Fibroblast of lung (primary cell): ENCODE results near the gene KLHL21.

Experiments used
- EZH2 ChIP-seq: IDR thresholded peaks from 2 replicates; pipeline ENCODE4 v1.5.1; 2012; ENCODE audit warnings: low read length, control low read depth, mild to moderate bottlenecking; ENCODE audit errors: missing control alignments
- TF ChIP-seq, protein P1 (sequence below), 2 donors: IDR thresholded peaks in 1 of 2; conservative IDR thresholded peaks in 1 of 2; 1 replicate in 1 of 2; 2 replicates in 1 of 2; pipeline ENCODE4 v1.5.1; 2011 to 2012; ENCODE audit warnings: low read length in 2 of 2, control low read depth in 1 of 2, inconsistent platforms in 1 of 2, low read depth in 1 of 2, mild to moderate bottlenecking in 1 of 2

DNA sequence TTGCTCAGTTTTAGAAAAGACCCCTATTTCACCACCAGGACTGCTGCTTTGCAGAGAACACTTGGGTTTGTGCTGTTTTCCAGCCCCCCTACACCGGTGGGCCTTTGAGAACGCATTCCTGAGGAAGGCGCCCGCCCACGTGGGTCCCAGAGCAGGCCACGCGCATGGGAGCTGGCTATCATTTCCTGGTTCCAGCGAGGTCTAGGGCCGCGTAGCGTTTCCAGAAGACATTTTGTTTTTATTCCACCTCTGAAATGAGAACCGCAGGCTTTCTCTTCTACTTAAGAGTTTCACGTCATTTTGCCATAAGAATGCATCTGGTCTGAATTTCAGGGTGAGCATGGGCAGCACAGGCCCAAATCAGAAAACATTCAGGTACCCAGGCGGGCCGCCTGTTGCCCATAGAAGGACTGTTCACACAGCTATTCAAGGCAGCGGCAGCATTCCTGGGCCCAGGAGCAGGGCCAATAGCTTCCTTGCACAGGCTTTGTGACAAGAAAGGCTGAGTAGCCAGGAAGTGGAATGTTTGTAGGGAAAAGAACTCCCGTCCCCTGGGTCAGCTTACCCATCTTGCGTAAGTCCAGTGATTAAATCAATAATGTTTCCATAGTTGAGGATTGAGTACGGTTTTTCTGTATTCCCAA lies 1.4 kb upstream of the KLHL21 start:
- TF ChIP-seq EZH2: no peak
- TF ChIP-seq, protein P1, sequence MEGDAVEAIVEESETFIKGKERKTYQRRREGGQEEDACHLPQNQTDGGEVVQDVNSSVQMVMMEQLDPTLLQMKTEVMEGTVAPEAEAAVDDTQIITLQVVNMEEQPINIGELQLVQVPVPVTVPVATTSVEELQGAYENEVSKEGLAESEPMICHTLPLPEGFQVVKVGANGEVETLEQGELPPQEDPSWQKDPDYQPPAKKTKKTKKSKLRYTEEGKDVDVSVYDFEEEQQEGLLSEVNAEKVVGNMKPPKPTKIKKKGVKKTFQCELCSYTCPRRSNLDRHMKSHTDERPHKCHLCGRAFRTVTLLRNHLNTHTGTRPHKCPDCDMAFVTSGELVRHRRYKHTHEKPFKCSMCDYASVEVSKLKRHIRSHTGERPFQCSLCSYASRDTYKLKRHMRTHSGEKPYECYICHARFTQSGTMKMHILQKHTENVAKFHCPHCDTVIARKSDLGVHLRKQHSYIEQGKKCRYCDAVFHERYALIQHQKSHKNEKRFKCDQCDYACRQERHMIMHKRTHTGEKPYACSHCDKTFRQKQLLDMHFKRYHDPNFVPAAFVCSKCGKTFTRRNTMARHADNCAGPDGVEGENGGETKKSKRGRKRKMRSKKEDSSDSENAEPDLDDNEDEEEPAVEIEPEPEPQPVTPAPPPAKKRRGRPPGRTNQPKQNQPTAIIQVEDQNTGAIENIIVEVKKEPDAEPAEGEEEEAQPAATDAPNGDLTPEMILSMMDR (conservative IDR thresholded peaks at IDR 0.05 in 1 of 2, IDR thresholded peaks at IDR 0.05 in 1 of 2; ENCODE audit: low read depth in 1 of 2, low read length in 2 of 2): no peak
